Measurements from ENCODE around the gene HMGA1. TPM values are rescaled to one million over a fixed set of nuclear protein-coding genes. Genes with fewer than 3 reads are reported as not detected.

The HMGA1 gene
- total RNA-seq, 2 donors from 2014 or later: 32.5 to 36.2 TPM

- intact Hi-C loops (cut with DNase I): no loop called here
- ATAC-seq (no peak), DNase-seq (no peak)
Observed at GRCh38 chr6:34218691-34219090, 18.0 kb upstream of the HMGA1 start.

GRCh38 chr6:34223381-34223955, 13.2 kb upstream of the HMGA1 start:
- ATAC-seq (peak; percentile 17 to 55), DNase-seq (no peak)
- intact Hi-C loops (cut with DNase I): no loop called here

GRCh38 chr6:34223956-34224940, 12.4 kb upstream of the HMGA1 start:
- ATAC-seq (peak; percentile 99 to 100), DNase-seq (peak; percentile 92)
- intact Hi-C loops (cut with DNase I): no loop called here

GRCh38 chr6:34225551-34225950, 11.1 kb upstream of the HMGA1 start:
- ATAC-seq: no peak
- DNase-seq: no peak
- intact Hi-C loops (cut with DNase I): no loop called here

- intact Hi-C loops (cut with DNase I): no loop called here
Observed at GRCh38 chr6:34226066-34226465, 10.6 kb upstream of the HMGA1 start.

GRCh38 chr6:34226731-34227586, 9.7 kb upstream of the HMGA1 start:
- DNase-seq (no peak), ATAC-seq (no peak)
- intact Hi-C loops (cut with DNase I): no loop called here

More at GRCh38 chr6:34226066-34226465, 10.6 kb upstream of the HMGA1 start:
- DNase-seq (no peak), ATAC-seq (no peak)

GRCh38 chr6:34227761-34228421, 8.8 kb upstream of the HMGA1 start:
- intact Hi-C loops (cut with DNase I): no loop called here
- DNase-seq: no peak
- no peak for ATAC-seq

- DNase-seq (no peak), ATAC-seq (no peak)
- intact Hi-C loops (cut with DNase I): no loop called here
Observed at GRCh38 chr6:34229877-34230276, 6.8 kb upstream of the HMGA1 start.

- intact Hi-C loops (cut with DNase I): no loop called here
- ATAC-seq (no peak), DNase-seq (no peak)
Observed at GRCh38 chr6:34230653-34231371, 5.9 kb upstream of the HMGA1 start.

- no peak for DNase-seq
Observed at GRCh38 chr6:34231566-34232336, 4.9 kb upstream of the HMGA1 start.

GRCh38 chr6:34232901-34233300, 3.8 kb upstream of the HMGA1 start:
- intact Hi-C loops (cut with DNase I): no loop called here
- ATAC-seq (no peak), DNase-seq (no peak)

More at GRCh38 chr6:34231566-34232336, 4.9 kb upstream of the HMGA1 start:
- no peak for ATAC-seq
- intact Hi-C loops (cut with DNase I): no loop called here

- intact Hi-C loops (cut with DNase I): no loop called here
Observed at GRCh38 chr6:34233867-34234266, 2.8 kb upstream of the HMGA1 start.

GRCh38 chr6:34234667-34235306, 1.9 kb upstream of the HMGA1 start:
- ATAC-seq: no peak
- no peak for DNase-seq
- intact Hi-C loops (cut with DNase I): no loop called here

More at GRCh38 chr6:34233867-34234266, 2.8 kb upstream of the HMGA1 start:
- DNase-seq (no peak), ATAC-seq (no peak)

- DNase-seq (peak; percentile 65), ATAC-seq (peak; percentile 23 to 57)
- intact Hi-C loops (cut with DNase I): no loop called here
Observed at GRCh38 chr6:34235307-34236130, 1.2 kb upstream of the HMGA1 start.

GRCh38 chr6:34236131-34236442, 586 bp upstream of the HMGA1 start:
- ATAC-seq (peak; percentile 2 to 10), DNase-seq (no peak)
- intact Hi-C loops (cut with DNase I): no loop called here

GRCh38 chr6:34237316-34237721, 646 bp downstream of the HMGA1 start:
- ATAC-seq (peak; percentile 8 to 20), DNase-seq (no peak)
- intact Hi-C loops (cut with DNase I): no loop called here

Data from left cardiac atrium (tissue), 4 donors.